ENCODE measurements around the gene NTNG1.
"Not testable (repeated sequence)": the region's sequence is repeated elsewhere in the genome, so short reads cannot be mapped to it uniquely, and the experiment has no call there.

Gene NTNG1

GRCh38 chr1:107145637-107146036, 4.8 kb downstream of the NTNG1 start:
- no peak for DNase-seq (ENCODE audit: low read depth)

DNA sequence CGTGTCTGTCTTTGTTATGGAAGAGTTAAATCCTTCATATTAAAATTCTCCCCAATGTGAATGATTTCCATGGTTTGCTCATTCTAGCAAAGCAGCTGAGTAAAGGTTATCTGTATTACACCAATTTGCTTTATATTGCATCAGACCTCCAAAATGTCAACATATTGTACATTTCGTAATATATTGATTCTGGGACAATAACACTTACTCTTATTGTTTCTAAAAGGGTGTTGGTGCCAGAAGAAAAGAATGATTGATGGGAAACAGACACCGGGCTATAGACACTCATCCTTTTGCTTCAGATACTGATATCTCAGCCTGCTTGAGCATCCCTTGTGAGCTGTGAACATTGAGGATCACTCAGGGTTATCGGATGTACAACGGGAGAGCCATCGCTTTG, 7.0 kb downstream of the NTNG1 start:
- DNase-seq (ENCODE audit: low read depth) = no peak

DNA sequence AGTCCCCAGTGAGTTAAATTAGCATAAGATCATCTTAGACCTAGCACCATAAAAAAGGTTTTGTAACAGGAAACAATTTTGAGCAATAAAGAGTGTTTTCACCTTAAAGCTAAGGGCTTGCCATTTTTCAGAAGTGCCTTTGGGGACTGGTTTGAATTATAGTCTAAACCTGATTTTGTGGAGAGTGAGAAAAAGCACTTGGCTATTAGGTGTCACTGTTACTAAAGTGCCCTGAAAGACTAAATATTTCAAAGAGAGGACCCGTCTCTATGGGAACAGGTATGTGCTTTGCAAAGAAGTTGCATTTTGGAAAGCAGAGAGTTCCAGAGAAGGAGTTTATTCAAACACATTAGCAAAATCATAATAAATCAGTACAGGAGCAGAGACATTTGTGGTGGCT, 9.1 kb downstream of the NTNG1 start:
- DNase-seq (ENCODE audit: low read depth) = no peak

DNA sequence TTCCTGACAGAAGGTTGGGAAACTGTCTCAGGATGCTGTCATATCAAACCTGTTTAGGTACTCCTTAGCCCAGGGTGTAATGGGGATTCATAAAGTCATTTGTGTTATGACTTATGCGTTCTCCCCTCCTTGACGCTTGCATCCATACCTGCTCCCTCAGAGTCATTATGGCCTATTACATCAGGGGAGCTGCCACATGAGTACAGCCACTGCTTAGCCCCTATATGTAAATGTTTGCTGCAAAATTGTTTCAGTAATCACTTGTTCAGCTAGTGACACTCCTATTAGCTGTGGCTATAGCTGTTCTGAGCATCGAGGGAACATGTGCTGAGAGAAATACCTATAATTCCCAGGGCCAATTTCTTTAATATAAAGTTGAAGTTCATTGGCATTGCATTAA, 10.5 kb downstream of the NTNG1 start:
- DNase-seq (ENCODE audit: low read depth) = no peak

- no peak for DNase-seq (ENCODE audit: low read depth)
Measured at GRCh38 chr1:107152395-107152794, 11.6 kb downstream of the NTNG1 start.

DNA sequence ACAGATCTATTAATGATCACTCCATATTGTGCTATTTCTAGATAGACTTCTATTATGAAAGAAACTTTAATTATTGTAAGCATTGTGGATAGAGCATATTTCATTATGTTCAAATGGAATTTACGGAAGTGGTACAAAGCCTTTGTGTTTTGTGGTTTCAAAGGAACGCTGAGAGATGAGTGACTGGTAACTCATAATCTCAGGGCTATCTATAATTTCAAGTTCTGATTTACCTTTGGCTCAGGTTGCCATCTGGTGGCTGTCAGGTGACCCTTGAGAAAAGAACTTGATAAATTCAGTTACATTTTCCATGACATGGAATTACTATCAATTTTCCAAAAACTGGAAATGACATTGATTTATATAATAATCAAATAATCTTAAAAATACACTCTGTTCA, 12.2 kb downstream of the NTNG1 start:
- no peak for DNase-seq (ENCODE audit: low read depth)

DNA sequence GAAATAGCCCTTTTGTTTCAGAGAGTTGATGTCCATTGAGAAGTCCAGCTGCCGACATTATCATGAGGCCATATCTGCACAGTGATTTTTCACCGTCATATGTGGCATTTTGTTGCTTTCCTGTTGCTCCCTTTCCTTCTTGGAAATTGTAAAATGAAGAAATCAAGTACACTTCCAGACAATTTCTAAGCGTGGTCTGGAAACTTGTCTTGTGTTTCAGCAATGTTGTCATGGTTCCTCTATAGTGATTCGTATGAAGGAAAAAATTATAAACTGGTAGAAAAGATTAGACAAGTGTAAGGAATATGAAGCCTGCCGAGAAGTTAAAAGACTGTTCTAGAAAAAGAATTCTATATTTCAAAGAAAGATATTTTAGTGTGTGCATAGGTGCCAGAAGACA, 17.7 kb downstream of the NTNG1 start:
- DNase-seq (ENCODE audit: low read depth) = no peak

- DNase-seq (ENCODE audit: low read depth) = no peak
Measured at GRCh38 chr1:107158991-107159390, 18.2 kb downstream of the NTNG1 start.

DNA sequence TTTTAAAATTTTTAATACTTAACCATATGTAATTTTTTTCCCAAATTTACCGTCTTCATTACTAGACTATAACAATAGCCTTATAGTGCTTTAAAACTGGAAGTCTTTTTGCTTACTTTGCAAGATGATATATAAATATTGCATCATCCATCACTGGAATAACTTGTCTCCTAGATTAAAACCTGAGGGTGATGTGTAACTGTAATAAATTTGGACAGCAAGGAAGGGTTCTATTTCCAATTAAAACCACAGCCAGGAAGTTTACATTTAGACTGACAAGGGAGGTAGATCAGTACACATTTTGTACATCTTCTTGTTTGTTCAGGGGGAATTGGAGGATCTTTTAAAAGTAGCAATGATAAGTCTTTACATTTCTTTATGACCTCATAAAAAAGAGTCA, 21.9 kb downstream of the NTNG1 start:
- no peak for DNase-seq (ENCODE audit: low read depth)

DNA sequence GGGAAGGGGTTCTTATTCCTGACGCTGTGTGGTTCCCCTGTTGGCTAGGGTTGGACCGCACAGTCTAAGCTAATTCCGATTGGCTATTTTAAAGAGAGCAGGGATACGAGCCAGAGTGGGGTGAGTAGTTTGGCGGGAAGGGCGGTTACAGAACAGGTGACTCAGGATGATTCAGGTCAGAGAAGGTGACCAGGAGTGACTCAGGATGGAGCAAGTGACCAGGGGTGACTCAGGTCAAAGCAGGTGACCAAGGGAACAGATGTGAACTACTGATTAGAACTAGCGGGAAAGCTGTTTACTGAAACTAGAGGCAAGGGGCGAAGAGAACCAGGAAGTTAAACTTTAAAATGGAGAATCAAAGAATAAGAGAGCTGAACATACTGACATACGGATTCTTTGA, 24.1 kb downstream of the NTNG1 start:
- not testable (repeated sequence) for DNase-seq (ENCODE audit: low read depth)

DNA sequence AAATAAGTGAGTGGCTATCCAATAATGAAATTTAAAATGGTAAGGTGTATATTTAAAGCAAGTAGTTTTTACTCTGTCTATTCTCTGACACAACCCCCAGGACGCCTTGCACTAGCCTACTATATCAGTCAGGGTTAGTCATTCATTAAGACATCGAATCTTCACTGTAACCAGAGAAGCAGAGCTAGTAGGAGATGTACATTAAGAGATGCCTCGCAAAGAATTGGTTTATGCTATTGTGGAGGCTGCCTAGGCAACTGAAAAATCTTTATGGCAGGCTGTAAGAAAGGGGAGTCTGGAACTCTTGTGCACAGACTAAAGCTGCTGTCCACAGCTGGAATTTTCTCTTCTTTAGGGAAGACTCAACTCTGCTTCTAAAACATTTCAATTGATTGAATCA, 28.8 kb downstream of the NTNG1 start:
- no peak for DNase-seq (ENCODE audit: low read depth)

DNA sequence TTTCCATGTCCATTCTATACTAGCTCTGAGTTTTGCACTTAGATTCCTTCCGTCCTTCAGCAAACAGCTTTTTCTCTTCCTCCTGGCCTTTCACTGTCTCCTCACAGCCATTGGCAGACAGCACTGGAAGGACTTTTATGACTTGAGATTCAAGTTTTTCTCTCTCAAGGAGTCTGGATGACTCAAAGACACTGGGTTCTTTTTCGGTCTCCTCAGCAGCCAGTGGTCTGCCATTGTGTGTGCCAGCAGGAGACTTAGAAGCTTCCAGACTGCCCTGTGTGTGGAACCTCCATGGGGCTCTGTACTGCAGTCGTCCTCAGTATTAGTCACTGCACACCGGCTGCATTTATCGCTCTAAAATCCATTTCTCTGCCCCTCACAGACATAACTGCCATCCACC, 30.5 kb downstream of the NTNG1 start:
- DNase-seq (ENCODE audit: low read depth) = no peak

- no peak for DNase-seq (ENCODE audit: low read depth)
Measured at GRCh38 chr1:107172450-107173170, 31.8 kb downstream of the NTNG1 start.

- no peak for DNase-seq (ENCODE audit: low read depth)
Measured at GRCh38 chr1:107175102-107175909, 34.5 kb downstream of the NTNG1 start.

DNA sequence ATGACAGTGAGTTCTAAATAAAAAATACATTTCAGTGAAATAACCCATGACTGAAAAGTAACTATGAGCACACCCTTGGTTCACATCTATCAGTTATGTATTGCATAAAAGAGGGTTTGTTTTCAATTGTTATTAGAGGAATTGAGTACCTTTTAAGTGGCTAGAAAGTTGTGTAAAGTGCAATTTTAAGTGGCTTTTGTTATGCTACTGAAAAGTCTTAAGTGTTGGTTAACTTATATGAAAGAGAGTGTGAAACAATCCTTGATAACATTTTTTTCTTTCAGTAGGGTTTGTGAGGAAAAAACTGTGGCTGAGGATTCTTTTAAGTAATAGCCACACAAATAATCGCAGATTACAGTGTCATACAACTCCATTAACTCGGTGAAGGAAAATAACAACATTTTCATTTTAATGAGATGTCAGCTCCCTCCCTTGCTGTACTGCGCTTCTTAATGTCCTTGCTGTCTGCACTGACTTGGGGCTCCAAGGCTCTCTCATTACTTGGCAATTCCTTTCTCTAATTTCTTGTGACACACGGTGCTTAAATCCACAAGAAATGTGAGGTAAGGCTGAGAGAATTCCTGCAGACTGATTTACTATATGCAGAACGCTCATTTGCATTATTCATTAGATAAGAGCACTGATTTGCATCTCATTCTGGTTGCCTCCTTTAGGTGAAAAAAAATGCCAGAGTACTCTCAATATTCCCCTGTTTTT, 40.6 kb downstream of the NTNG1 start:
- no peak for DNase-seq (ENCODE audit: low read depth)

DNA sequence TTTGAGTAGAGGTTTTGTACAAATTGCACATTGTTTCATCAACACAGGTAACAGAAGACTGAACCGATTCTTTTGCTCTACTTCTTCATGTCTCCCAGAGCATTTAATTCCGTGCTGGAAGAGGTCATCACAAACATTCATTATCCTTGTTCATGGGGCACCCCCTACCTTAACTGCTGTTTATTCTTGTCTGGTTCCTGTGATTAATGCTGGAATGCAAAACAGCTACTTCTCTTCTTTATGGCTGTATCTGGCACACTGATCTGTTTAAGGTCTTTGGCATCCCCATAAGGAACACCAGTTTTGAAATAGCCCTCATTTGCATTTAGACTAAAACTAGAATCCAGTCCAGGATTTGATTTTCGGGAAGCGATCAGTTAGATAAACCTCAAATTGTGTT, 42.2 kb downstream of the NTNG1 start:
- DNase-seq (ENCODE audit: low read depth) = no peak

GRCh38 chr1:107184888-107185287, 44.0 kb downstream of the NTNG1 start:
- no peak for DNase-seq (ENCODE audit: low read depth)

DNA sequence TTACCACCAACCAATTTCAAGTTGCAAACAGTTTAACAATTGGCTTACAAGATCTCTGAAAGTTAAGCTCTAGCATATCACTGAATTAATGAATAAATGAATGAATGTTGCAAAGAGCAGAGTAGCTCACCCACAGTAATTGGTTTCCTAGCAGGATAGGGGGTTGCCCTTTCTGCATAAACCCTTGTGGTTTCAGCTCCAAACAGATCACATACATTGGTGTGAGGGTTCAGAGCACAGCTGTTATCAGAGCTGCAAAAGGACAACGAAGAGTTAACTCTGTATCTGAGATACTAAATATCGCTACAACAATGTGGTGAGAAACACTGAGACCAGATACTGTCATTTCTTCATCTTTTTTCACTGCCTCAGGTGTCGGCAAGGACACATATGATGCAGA, 46.6 kb downstream of the NTNG1 start:
- no peak for DNase-seq (ENCODE audit: low read depth)

- DNase-seq (ENCODE audit: low read depth) = no peak
Measured at GRCh38 chr1:107188160-107188559, 47.3 kb downstream of the NTNG1 start.

- DNase-seq (ENCODE audit: low read depth) = no peak
Measured at GRCh38 chr1:107194380-107194779, 53.5 kb downstream of the NTNG1 start.

GRCh38 chr1:107195476-107195875, 54.6 kb downstream of the NTNG1 start:
- no peak for DNase-seq (ENCODE audit: low read depth)

DNA sequence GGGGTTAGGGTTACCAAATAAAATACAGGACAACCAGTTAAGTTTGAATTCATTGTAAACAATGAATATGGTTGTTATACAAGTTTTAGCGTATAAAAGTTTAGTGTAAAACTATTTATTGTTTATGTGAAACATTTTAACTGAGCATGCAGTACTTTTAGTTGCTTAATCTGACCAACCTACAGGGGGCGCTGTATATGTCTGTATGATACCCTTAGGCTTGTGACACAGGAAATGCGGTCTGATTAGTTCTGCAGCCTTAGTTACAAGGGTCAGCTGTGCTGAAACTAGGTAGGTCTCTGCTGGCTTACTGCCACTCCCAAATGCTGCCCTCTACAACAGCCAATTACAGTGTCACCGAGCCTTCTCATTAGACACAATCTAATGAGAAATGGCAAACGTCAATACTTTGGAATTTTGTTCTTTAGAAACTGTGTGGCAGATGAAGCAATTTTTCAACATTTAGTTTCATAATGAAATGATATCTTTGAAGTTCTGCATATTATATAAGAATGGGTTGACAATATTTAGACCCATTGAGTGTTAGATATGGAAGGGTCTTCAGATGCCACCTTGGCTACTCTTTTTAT, 56.2 kb downstream of the NTNG1 start:
- DNase-seq (ENCODE audit: low read depth) = no peak

DNA sequence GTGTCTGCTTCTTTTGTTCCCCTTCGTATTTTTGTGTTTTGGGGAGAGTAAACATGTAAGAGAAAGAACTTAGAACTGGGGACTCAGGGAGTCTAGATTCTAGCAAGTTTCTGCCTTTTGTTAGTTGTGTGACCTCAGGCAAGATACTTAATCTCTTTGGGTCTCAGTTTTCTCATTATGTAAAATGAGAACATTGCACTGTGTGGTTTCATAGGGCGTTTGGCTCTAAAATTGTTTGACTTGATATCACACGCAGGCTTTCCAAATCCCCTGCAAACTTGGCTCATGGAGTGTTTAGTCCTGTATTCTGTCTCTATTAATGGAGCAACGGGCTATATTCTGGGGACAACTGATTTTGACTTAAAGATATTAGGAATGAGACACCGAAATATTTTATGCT, 57.7 kb downstream of the NTNG1 start:
- no peak for DNase-seq (ENCODE audit: low read depth)

Measured in HS-27A (cell line).